ENCODE data around the gene KIRREL3. TPM values are rescaled to one million over a fixed set of nuclear protein-coding genes. Genes with fewer than 3 reads are reported as not detected.

The KIRREL3 gene
- total and polyA plus RNA-seq, 2 experiments from 2014 or later: 16.1 to 35.6 TPM

DNA sequence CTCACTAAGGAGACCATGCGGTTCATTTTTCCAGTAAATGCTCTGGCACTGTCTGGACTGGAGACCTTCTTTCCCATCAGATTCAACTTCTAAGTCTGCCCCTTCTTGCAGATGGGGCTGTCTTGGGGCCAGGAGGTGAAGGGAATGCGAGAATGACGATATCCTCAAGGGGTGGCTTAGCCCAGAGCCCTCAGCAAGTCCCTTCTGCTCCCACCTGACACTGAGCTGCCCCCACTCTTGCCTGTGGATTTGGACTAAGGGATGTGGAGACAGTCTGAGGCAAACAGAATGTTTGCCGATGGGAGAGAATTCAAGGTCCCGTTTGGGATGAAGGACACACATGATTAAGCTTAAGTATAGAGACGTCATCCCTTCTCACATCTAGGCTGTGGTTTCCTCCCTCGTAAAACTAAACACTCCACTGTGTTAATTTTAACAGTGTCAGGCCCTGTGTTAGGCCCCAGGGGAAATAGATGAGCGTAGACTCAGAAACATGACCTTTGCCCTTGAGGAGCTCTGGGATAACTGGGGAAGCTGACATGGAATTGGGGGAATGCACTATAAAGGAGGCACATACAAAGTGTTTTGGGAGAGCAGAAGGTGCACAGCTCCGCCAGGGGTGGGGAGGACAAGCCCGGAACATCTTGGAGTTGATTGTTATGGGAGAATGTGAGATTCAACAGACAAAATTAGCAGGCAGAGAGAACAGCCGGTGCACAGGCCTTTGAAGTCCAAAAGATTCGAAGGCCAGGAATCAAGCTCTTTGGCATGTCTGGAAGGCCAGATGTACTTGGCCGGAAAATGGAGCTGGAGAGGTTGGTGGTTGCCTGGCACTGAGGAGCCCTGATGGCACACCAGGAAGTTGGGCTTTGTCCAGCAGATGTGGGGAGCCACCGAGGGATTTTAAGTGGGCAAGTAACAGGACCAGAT lies 573.5 kb downstream of the KIRREL3 start:
- WGBS, 2 experiments (ENCODE audit: low coverage in 1 of 2, low lambda C conversion rate in 2 of 2, missing lambda C conversion rate in 2 of 2): 55% methylated on average over 14 of the region's 14 CpGs
- in situ Hi-C loops (cut with MboI): loop anchor here (25.0 kb wide), 1 partner anchor 910 kb away; no protein-coding TSS in a partner anchor
- 0 out of 2 replicates have a peak, but pooled peaks cover 5% of the 10 kb centered on the region for H3F3A ChIP-seq (ENCODE audit: insufficient read depth)
- H3K27ac ChIP-seq: no peak overlapping the region
- TF ChIP-seq EZH2 (IDR thresholded peaks at IDR 0.05; ENCODE audit: insufficient read depth, poor library complexity, severe bottlenecking) (no peak), EZH2phosphoT487 (IDR thresholded peaks at IDR 0.05; ENCODE audit: insufficient read depth, low read depth) (no peak)
- H3K4me2 ChIP-seq (ENCODE audit: unreplicated experiment): no peak overlapping the region
- no peaks in the 10 kb centered on the region for H3K79me2 ChIP-seq (ENCODE audit: insufficient read depth)
- no peaks in the 10 kb centered on the region for H3K27me3 ChIP-seq (replicated peaks; ENCODE audit: insufficient read depth)
- H3K36me3 ChIP-seq (ENCODE audit: low read depth): no peaks in the 10 kb centered on the region
- H3K4me1 ChIP-seq (ENCODE audit: insufficient read depth): peaks cover 17% of the 10 kb centered on the region
- DNase-seq: no peak
- no peak overlapping the region for H3K9ac ChIP-seq
- H3K9me2 ChIP-seq (ENCODE audit: insufficient read depth): no peaks in the 10 kb centered on the region
- no peaks in the 10 kb centered on the region for H4K20me1 ChIP-seq (ENCODE audit: insufficient read depth)
- H3K4me3 ChIP-seq: no peak overlapping the region
- H2AFZ ChIP-seq: no peak overlapping the region
- no peaks in the 10 kb centered on the region for H3K9me3 ChIP-seq (ENCODE audit: low read depth)

DNA sequence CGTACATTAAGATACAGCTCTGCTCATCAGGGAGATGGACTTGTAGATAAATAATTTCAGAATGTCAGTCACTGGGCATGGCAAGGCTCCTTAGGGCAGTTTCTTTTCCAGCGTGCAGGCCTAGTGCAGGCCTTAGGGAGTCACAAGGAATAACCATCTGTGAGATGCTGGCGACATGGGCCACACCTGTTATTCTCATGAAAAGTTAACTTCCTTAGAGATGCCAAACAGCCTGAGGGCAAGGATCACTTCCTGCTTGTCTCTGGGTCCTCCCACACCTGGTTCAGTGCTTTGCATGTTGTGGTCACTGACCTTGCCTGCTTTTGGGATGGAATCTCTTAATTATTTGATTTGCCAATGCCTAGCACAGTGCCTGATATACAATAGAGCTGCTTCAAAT lies 574.5 kb downstream of the KIRREL3 start:
- 85 to 90% methylated on average over 3 of the region's 3 CpGs for WGBS, 2 experiments (ENCODE audit: low coverage in 1 of 2, low lambda C conversion rate in 2 of 2, missing lambda C conversion rate in 2 of 2)
- H3K27me3 ChIP-seq (replicated peaks; ENCODE audit: insufficient read depth): no peaks in the 10 kb centered on the region
- H3K4me1 ChIP-seq (ENCODE audit: insufficient read depth): peaks cover 7% of the 10 kb centered on the region
- no peak overlapping the region for H3K4me3 ChIP-seq
- 0 out of 2 replicates have a peak, but pooled peaks cover 3% of the 10 kb centered on the region for H3F3A ChIP-seq (ENCODE audit: insufficient read depth)
- no peak overlapping the region for H3K4me2 ChIP-seq (ENCODE audit: unreplicated experiment)
- H3K9me3 ChIP-seq (ENCODE audit: low read depth): no peaks in the 10 kb centered on the region
- in situ Hi-C loops (cut with MboI): loop anchor here (25.0 kb wide), 1 partner anchor 911 kb away; no protein-coding TSS in a partner anchor
- no peak for DNase-seq
- TF ChIP-seq EZH2 (IDR thresholded peaks at IDR 0.05; ENCODE audit: insufficient read depth, poor library complexity, severe bottlenecking) (no peak), EZH2phosphoT487 (IDR thresholded peaks at IDR 0.05; ENCODE audit: insufficient read depth, low read depth) (no peak)
- no peak overlapping the region for H3K27ac ChIP-seq
- no peaks in the 10 kb centered on the region for H3K9me2 ChIP-seq (ENCODE audit: insufficient read depth)
- no peaks in the 10 kb centered on the region for H3K79me2 ChIP-seq (ENCODE audit: insufficient read depth)
- no peaks in the 10 kb centered on the region for H4K20me1 ChIP-seq (ENCODE audit: insufficient read depth)
- H2AFZ ChIP-seq: no peak overlapping the region
- H3K9ac ChIP-seq: no peak overlapping the region
- H3K36me3 ChIP-seq (ENCODE audit: low read depth): no peaks in the 10 kb centered on the region

DNA sequence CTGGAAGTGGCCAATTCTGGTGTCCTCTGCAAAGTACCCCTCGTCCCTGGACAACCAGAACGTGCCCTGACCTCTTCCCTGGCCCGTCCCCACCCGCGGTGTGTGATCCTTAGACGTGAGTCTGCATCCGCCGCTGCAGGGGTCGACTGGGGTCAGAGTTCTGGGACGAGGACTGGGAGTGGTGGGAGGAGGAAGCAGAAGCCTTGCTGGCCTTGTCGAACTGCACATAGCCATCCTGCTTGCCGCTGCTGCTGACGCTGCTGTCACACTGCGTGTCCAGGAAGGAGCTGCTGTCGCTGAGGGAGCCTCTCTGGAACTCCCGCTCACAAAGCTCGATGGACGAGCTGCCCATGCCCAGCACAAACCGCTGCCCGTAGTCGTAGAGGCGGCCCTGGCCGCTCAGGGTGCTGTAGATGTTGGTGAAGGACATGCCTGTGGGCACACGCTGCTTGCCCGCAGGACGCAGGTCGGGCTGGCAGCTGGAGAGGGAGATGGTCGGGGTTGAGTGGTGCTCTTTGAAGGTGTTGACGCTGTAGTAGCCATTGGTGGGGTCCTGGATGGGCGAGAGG lies 576.0 kb downstream of the KIRREL3 start:
- 0 out of 2 replicates have a peak, but pooled peaks cover 5% of the 10 kb centered on the region for H3F3A ChIP-seq (ENCODE audit: insufficient read depth)
- H3K9ac ChIP-seq: no peak overlapping the region
- TF ChIP-seq EZH2phosphoT487 (IDR thresholded peaks at IDR 0.05; ENCODE audit: insufficient read depth, low read depth) (no peak), EZH2 (IDR thresholded peaks at IDR 0.05; ENCODE audit: insufficient read depth, poor library complexity, severe bottlenecking) (no peak)
- no peak overlapping the region for H2AFZ ChIP-seq
- H3K27me3 ChIP-seq (replicated peaks; ENCODE audit: insufficient read depth): no peaks in the 10 kb centered on the region
- no peak for DNase-seq
- no peak overlapping the region for H3K4me2 ChIP-seq (ENCODE audit: unreplicated experiment)
- H3K27ac ChIP-seq: no peak overlapping the region
- H3K9me2 ChIP-seq (ENCODE audit: insufficient read depth): no peaks in the 10 kb centered on the region
- H3K4me3 ChIP-seq: no peak overlapping the region
- H3K79me2 ChIP-seq (ENCODE audit: insufficient read depth): no peaks in the 10 kb centered on the region
- in situ Hi-C loops (cut with MboI): loop anchor here (25.0 kb wide), 1 partner anchor 913 kb away; no protein-coding TSS in a partner anchor
- no peaks in the 10 kb centered on the region for H3K9me3 ChIP-seq (ENCODE audit: low read depth)
- no peaks in the 10 kb centered on the region for H4K20me1 ChIP-seq (ENCODE audit: insufficient read depth)
- no peaks in the 10 kb centered on the region for H3K4me1 ChIP-seq (ENCODE audit: insufficient read depth)
- H3K36me3 ChIP-seq (ENCODE audit: low read depth): no peaks in the 10 kb centered on the region
- 83% methylated on average over 30 of the region's 30 CpGs for WGBS, 2 experiments (ENCODE audit: low coverage in 1 of 2, low lambda C conversion rate in 2 of 2, missing lambda C conversion rate in 2 of 2)

DNA sequence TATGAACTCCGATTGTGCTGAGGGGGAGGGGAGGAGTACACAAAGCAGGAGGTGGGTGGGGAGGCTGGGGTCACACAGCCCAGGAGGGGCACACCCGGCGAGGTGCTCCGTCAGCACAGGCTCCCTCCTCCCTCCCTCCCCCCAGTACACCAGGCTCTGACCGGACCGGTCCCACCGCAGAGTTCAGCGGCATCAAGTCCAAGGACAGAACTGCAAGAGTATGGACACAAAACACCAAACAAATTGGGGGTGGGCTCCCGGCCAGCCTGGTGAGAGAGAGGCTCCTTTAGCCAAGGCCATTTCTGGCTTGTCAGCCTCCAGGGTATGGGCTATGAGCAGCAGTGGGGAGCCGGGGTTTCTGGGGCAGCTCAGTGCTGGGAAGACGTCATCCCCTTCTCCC lies 576.8 kb downstream of the KIRREL3 start:
- no peak for TF ChIP-seq EZH2 (IDR thresholded peaks at IDR 0.05; ENCODE audit: insufficient read depth, poor library complexity, severe bottlenecking)
- H3K4me1 ChIP-seq (ENCODE audit: insufficient read depth): no peaks in the 10 kb centered on the region
- in situ Hi-C loops (cut with MboI): no loop called here
- no peak overlapping the region for H2AFZ ChIP-seq
- H4K20me1 ChIP-seq (ENCODE audit: insufficient read depth): no peaks in the 10 kb centered on the region
- H3K36me3 ChIP-seq (ENCODE audit: low read depth): no peaks in the 10 kb centered on the region
- no peak overlapping the region for H3K4me2 ChIP-seq (ENCODE audit: unreplicated experiment)
- H3K27ac ChIP-seq: no peak overlapping the region
- H3K4me3 ChIP-seq: no peak overlapping the region
- H3F3A ChIP-seq (ENCODE audit: insufficient read depth): 0 out of 2 replicates have a peak, but pooled peaks cover 5% of the 10 kb centered on the region
- H3K9ac ChIP-seq: no peak overlapping the region
- H3K27me3 ChIP-seq (replicated peaks; ENCODE audit: insufficient read depth): no peaks in the 10 kb centered on the region
- H3K79me2 ChIP-seq (ENCODE audit: insufficient read depth): no peaks in the 10 kb centered on the region
- no peaks in the 10 kb centered on the region for H3K9me3 ChIP-seq (ENCODE audit: low read depth)
- H3K9me2 ChIP-seq (ENCODE audit: insufficient read depth): no peaks in the 10 kb centered on the region
- no peak for DNase-seq
- WGBS, 2 experiments (ENCODE audit: low coverage in 1 of 2, low lambda C conversion rate in 2 of 2, missing lambda C conversion rate in 2 of 2): 73% methylated on average over 4 to 11 of the region's 11 CpGs
